NCI-H2107 treated with DMSO at 0.1 percent for 48 hours (cell line): Measurements from ENCODE around the gene CTNNA3.
"Not testable (repeated sequence)": the region's sequence is repeated elsewhere in the genome, so short reads cannot be mapped to it uniquely, and the experiment has no call there.

Experiments used
- DNase-seq: peaks from one replicate; lab custom pipeline; 2025; ENCODE audit not compliant: unreplicated experiment; lab: John Stamatoyannopoulos, UW

The CTNNA3 gene

GRCh38 chr10:67606572-67606971 is 89.4 kb downstream of the CTNNA3 start:
- DNase-seq, result no peak

- DNase-seq, result no peak
Measured at GRCh38 chr10:67603701-67604100, 92.3 kb downstream of the CTNNA3 start.

GRCh38 chr10:67603086-67603485 is 92.9 kb downstream of the CTNNA3 start:
- no peak for DNase-seq

GRCh38 chr10:67602268-67602950 is 93.6 kb downstream of the CTNNA3 start:
- DNase-seq, result no peak

DNA sequence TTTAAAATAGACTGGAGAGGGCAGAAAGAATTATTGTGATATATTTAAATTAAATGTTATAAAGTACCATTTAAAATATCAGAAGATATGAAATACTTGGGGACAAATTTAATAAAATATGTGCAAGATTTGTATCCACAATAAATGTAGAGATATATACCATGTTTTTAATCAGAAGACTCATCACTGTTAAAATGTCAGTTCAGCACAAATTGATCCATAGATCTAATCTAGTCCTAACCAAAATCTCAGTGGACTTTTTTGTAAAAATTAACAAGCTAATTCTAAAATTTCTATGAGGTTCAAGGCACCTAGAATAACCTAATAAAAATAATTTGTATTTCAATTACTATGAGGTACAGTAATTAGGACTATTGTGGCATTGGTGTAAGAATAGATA is 96.4 kb downstream of the CTNNA3 start:
- no peak for DNase-seq

DNA sequence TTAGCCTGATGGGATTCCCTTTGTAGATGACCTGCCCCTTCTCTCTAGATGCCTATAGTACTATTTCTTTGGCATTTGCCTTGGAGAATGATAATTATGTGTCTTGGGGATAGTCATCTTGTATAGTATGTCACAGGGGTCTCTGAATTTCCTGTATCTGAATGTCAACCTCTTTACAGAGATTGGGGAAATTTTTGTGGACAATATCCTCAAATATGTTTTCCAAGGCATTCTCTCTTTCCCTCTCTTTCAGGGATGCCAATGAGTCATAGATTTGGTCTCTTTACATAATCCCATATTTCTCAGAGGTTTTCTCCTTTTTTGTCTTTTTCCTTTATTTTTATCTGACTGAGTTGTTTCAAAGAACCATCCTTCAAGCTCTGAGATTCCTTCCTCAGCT is 99.4 kb downstream of the CTNNA3 start:
- DNase-seq, result no peak

DNA sequence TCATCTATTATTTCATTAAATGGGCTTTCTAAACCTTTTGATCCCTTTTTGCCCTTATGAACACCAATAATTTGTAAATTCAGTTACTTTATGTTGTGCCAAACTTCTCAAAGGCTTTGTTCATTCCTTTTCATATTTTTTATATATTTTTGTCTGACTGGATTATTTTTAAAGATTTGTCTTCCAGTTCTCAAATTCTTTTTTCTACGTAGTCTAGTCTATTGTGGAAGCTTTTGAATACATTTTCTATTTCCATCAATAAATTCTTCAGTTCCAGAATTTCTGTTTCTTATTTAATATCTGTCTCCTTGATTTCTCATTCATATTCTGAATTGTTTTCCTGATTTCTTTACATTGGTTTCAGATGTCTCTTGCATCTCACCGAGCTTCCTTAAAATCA is 108.2 kb downstream of the CTNNA3 start:
- no peak for DNase-seq

- DNase-seq, result no peak
Measured at GRCh38 chr10:67575532-67575931, 120.5 kb downstream of the CTNNA3 start.

DNA sequence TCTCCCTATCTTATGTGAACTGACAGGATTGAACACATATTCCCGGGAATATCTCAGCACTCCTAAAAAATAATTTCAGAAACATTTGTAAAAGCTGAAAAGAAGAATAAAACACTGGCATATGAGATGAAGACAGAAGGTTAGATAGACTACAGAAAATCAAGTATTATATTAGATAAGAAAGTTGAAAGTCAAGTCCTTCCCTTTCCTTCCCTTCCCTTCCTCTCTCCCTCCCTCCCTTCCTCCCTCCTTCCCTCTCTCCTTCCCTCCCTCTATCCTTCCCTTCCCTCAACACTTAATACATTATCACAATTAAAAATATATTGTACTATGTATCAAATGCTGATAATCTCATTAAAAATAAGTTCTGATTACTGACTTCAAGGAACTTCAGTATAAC is 122.5 kb downstream of the CTNNA3 start:
- DNase-seq, result no peak

GRCh38 chr10:67571503-67571902 is 124.5 kb downstream of the CTNNA3 start:
- no peak for DNase-seq

DNA sequence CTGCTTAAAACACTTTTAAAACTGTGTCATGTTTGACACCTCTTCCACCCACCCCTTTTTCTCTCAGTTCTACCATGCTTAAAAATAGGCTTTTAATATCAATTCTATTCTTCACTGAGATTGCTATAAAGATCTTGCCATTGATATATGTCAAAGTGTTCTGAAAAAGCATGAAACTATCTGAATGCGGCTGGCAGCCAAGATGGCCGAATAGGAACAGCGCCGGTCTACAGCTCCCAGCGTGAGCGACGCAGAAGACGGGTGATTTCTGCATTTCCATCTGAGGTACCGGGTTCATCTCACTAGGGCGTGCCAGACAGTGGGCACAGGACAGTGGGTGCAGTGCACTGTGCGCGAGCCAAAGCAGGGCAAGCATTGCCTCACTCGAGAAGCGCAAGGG is 137.7 kb downstream of the CTNNA3 start:
- not testable (repeated sequence) for DNase-seq

DNA sequence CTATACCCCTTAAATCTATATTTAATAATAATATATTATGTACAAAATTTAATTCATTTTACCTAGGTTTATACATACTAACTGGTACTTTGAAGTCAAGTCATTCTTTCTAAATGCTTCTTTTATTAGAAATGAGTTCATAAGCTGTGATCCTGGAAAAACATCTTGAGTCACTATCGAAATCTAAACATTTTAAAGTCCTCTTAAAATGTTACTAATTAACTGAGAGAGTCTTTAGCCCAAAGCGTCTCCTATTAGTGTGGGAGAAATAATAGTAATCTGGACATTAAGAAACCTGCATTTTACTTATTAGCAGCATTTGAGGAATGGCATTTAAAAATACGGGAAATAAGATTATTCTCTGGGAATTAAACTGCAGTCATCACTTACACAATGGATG is 142.7 kb downstream of the CTNNA3 start:
- DNase-seq, result no peak

DNA sequence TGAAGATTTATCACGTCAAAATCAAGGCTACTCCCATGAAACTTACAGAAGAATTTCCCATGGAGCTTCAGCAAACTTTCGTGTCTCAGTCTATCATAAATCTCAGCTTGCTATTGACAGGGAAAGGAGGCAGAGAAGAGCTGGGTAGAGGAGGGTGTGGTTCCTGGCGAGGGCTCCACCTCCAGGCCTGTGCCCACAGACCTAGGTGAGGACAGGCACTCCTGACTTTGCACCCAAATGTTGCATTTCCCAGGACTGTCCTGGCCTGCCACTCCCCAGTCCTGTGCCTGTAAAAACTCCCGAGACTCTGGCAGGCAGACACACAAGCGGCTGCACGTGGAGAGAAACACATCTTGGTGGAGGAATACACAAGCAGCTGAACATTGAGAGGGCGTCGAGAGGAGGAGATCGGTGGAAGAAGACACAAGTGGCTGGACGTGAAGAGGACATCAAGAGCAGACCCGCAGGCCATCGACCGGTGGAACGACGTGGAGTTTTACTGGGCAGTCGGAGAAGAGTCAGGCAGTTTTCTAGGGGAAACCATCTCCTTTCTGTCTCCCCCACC is 145.1 kb downstream of the CTNNA3 start:
- DNase-seq, result no peak

DNA sequence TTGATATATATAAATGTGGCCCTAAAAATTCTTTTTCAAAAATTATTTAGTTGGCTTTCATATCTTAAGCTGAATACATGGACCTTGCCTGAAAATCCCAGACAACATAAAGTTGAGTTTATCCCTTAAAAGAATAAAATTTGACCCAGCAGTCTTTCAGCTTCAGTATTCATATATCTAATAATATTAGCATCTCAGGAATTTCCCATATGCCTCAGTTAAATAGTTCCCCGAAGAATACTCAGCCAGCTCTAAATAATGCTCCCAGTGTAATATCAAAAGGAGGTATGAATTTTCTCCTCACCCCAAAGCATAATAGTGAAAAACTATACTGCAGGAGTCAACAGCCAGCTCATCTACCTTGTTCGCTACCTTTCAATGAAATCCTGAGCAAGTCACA is 145.9 kb downstream of the CTNNA3 start:
- DNase-seq, result no peak

DNA sequence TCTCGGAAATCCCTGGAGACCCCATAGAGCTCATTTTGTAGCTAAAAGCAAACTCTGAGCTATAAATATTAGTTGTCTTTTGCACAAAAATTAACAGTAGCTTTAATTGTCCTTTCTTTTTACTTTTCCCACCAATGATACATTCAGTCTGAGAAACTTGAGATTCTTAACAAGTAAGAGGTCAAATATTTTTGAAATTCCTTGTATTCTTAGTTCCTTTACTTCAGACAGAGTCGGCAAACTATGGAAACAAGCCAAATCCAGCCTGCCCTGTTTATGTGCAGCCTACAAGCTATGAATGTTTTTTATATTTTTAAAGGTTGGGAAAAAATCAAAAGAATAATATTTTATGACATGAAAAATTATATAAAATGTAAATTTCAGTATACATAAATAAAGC is 146.6 kb downstream of the CTNNA3 start:
- no peak for DNase-seq

- DNase-seq, result no peak
Measured at GRCh38 chr10:67541411-67541810, 154.6 kb downstream of the CTNNA3 start.

DNA sequence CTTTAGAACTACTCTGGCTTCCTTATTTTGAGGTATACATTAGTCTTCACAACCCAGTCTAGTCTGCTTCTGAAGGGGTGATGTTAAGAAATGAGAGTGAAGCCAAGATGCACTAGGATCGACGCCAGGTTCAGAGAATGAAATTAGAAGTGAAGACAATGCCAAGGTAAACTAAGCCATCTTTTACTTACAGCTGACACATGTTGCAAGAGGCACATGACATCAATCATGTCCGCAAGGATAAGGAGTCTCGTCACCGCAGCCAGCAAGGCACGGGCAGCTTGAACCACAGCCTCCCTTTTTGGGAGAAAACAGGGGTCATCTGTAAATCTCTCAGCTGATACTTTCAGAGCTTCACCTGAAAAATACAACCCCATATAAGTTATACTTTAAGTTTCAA is 156.7 kb downstream of the CTNNA3 start:
- no peak for DNase-seq

DNA sequence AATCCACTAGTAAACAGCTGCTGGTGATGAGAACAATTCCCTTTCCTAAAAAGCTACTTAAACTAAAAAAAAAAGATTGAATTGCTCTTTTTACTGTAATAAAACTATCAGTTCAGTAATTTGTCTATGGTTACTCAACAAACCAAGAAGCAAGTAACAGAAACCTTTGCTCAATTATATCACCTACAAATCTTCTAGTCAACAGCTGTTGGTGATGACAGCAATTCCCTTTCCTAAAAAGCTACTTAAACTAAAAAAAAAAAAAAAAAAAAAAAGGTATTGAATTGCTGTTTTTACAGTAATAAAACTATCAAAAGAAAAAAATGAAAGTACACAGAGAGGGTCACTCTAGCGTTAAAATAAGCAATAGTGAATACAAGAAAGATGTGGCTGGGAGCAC is 158.1 kb downstream of the CTNNA3 start:
- DNase-seq, result no peak

DNA sequence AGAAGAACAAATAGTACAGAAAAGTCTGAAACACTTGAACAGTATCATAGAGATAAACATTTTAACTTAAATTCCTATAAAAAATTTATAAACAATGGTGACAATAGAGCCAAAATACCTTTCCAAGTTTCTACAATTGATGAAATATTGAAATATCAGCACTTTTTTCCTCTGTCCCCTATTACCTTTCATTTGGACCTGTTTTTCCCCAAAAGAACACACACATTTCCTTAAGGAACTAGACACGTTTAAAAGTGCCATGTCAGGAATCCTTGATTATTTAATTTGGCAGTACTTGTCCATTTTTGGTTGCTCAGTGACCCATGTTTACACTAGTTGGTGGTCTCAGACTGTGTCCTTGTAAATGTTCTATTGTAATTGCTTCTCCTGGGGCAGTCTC is 162.6 kb downstream of the CTNNA3 start:
- no peak for DNase-seq

- not testable (repeated sequence) for DNase-seq
Measured at GRCh38 chr10:67530990-67531389, 165.0 kb downstream of the CTNNA3 start.

DNA sequence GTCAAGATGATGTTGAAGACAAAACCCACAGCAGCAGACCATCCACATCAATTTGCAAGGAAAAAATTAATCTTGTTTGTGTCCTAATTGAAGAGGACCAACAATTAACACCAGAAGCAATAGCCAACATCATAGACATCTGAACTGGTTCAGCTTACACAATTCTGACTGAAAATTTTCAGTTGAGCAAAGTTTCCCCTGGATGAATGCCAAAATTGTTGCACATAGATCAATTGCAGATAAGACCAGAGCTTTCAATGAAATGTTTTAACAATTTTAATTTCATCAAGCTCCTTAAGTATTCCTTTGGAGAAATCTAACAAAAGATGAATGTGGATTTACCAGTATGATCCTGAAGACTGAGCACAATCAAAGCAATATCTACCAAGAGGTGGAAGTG is 168.6 kb downstream of the CTNNA3 start:
- DNase-seq, result no peak

GRCh38 chr10:67521546-67521945 is 174.4 kb downstream of the CTNNA3 start:
- no peak for DNase-seq

- DNase-seq, result peak; percentile 36
Measured at GRCh38 chr10:67520924-67521520, 175.0 kb downstream of the CTNNA3 start.
